CD14-positive monocyte (primary cell): ENCODE measurements around the gene GPR55. TPM values are rescaled to one million over a fixed set of nuclear protein-coding genes. Genes with fewer than 3 reads are reported as not detected.
A peak's percentile ranks its signal among the peaks of the same experiment; 100 is the strongest.

Source experiments
- DNase-seq, 3 donors: peaks; one replicate each; pipeline ENCODE4 v3.0.0-alpha.2; 2011 to 2022
- H2AFZ ChIP-seq: 2 replicates; pipeline ENCODE4 v1.6.0; 2012; ENCODE audit warnings: mild to moderate bottlenecking, low read depth, low read length, inconsistent platforms; ENCODE audit not compliant: insufficient read depth, poor library complexity, severe bottlenecking
- H3K27ac ChIP-seq, 2 donors: 1 replicate in 1 of 2; 2 replicates in 1 of 2; pipeline ENCODE4 v1.5.1; 2012 to 2013; ENCODE audit warnings: low read length in 2 of 2, control low read depth in 1 of 2, inconsistent platforms in 1 of 2, low read depth in 1 of 2, mild to moderate bottlenecking in 1 of 2
- H3K27me3 ChIP-seq, 2 donors: one replicate each; pipeline versions ENCODE4 v1.6.0 to v1.6.1; 2011 to 2013; ENCODE audit warnings: low read length in 2 of 2; ENCODE audit not compliant: control insufficient read depth in 2 of 2, insufficient read depth in 2 of 2
- H3K36me3 ChIP-seq, 2 donors: replicated peaks in 1 of 2; 1 replicate in 1 of 2; 2 replicates in 1 of 2; pipeline versions ENCODE4 v1.5.1 to v1.6.1; 2012 to 2013; ENCODE audit warnings: low read length in 2 of 2, control low read depth in 1 of 2, inconsistent platforms in 1 of 2, mild to moderate bottlenecking in 1 of 2; ENCODE audit not compliant: insufficient read depth in 2 of 2, control insufficient read depth in 1 of 2
- H3K4me1 ChIP-seq, 2 donors: 1 replicate in 1 of 2; 2 replicates in 1 of 2; pipeline versions ENCODE4 v1.5.1 to v1.6.1; 2012 to 2013; ENCODE audit warnings: low read length in 2 of 2, control low read depth in 1 of 2, inconsistent platforms in 1 of 2, mild to moderate bottlenecking in 1 of 2, moderate library complexity in 1 of 2; ENCODE audit not compliant: insufficient read depth in 2 of 2, control insufficient read depth in 1 of 2
- H3K4me2 ChIP-seq: replicated peaks from 2 replicates; pipeline ENCODE3; 2012; ENCODE audit warnings: low read length, moderate library complexity, mild to moderate bottlenecking; ENCODE audit not compliant: poor library complexity, severe bottlenecking; ENCODE audit errors: extremely low read depth
- H3K4me3 ChIP-seq, 3 experiments: fragments of 200-600 bp in 1 of 3; sonication (generic) in 1 of 3; replicated peaks in 1 of 3; 1 replicate in 2 of 3; 2 replicates in 1 of 3; pipeline ENCODE4 v1.5.1; 2011 to 2013; ENCODE audit warnings: low read length in 3 of 3, mild to moderate bottlenecking in 3 of 3, control low read depth in 2 of 3, low read depth in 2 of 3, inconsistent platforms in 1 of 3, moderate library complexity in 1 of 3
- H3K79me2 ChIP-seq: 2 replicates; pipeline ENCODE4 v1.6.0; 2012; ENCODE audit warnings: mild to moderate bottlenecking, control low read depth, inconsistent platforms, low read length, moderate library complexity; ENCODE audit not compliant: insufficient read depth
- H3K9ac ChIP-seq: 2 replicates; pipeline ENCODE4 v1.6.0; 2017; ENCODE audit warnings: low read length, mild to moderate bottlenecking; ENCODE audit not compliant: insufficient read depth, poor library complexity, severe bottlenecking
- H3K9me3 ChIP-seq, 2 donors: replicated peaks in 1 of 2; 1 replicate in 1 of 2; 2 replicates in 1 of 2; pipeline versions ENCODE4 v1.5.1 to v1.6.1; 2012 to 2013; ENCODE audit warnings: low read length in 2 of 2, control low read depth in 1 of 2; ENCODE audit not compliant: control insufficient read depth in 1 of 2, insufficient read depth in 1 of 2
- H4K20me1 ChIP-seq: 2 replicates; pipeline ENCODE4 v1.6.0; 2012; ENCODE audit warnings: mild to moderate bottlenecking, low read length, control low read depth, moderate library complexity; ENCODE audit not compliant: insufficient read depth
- H3K27ac Mint-ChIP-seq, 7 donors: one replicate each; pipeline ENCODE4 v1.8.0; 2020; ENCODE audit warnings: mild to moderate bottlenecking in 7 of 7, mixed read lengths in 7 of 7, moderate library complexity in 6 of 7, inconsistent platforms in 2 of 7
- H3K27me3 Mint-ChIP-seq, 3 donors: one replicate each; pipeline ENCODE4 v1.8.0; 2021 to 2022; ENCODE audit warnings: low read depth in 3 of 3, mild to moderate bottlenecking in 3 of 3, mixed read lengths in 3 of 3, moderate library complexity in 3 of 3, inconsistent platforms in 1 of 3
- H3K36me3 Mint-ChIP-seq, 2 donors: one replicate each; pipeline ENCODE4 v1.8.0; 2020; ENCODE audit warnings: mixed read lengths in 2 of 2, inconsistent platforms in 1 of 2, mild to moderate bottlenecking in 1 of 2
- H3K4me1 Mint-ChIP-seq: one replicate; pipeline ENCODE4 v1.8.0; 2020; ENCODE audit warnings: mild to moderate bottlenecking, mixed read lengths
- H3K4me3 Mint-ChIP-seq, 2 donors: one replicate each; pipeline ENCODE4 v1.8.0; 2020; ENCODE audit warnings: mild to moderate bottlenecking in 2 of 2, mixed read lengths in 2 of 2, moderate library complexity in 1 of 2
- H3K9me3 Mint-ChIP-seq, 7 donors: one replicate each; pipeline ENCODE4 v1.8.0; 2020 to 2022; ENCODE audit warnings: mixed read lengths in 7 of 7, mild to moderate bottlenecking in 6 of 7, moderate library complexity in 6 of 7, inconsistent platforms in 2 of 7
- WGBS: methylation state at CpG from one replicate; pipeline ENCODE4 v1.1.5; 2013; ENCODE audit warnings: missing lambda C conversion rate; ENCODE audit not compliant: insufficient coverage; 5-methylcytosine and 5-hydroxymethylcytosine counted together
- intact Hi-C, 2 donors: fragments of 100-400 bp; cut with micrococcal nuclease; formaldehyde crosslinking; loops; one replicate each; pipeline versions ENCODE4 v1.15.0 to v1.15.1; 2023
- polyA plus RNA-seq, 3 donors: library from polyadenylated mRNA; depleted of rRNA in 1 of 3; unstranded in 2 of 3; stranded (reverse) in 1 of 3; fragments of 300-500 nt in 2 of 3; fragments of >200 nt in 1 of 3; fragmentation: Illumina TruSeq in 2 of 3; gene quantifications; 1 replicate in 2 of 3; 2 replicates in 1 of 3; pipeline ENCODE4 v1.2.3, GENCODE V29; 2012 to 2021
- TF ChIP-seq, protein P1 (sequence below): fragments of 200-600 bp; IDR thresholded peaks from one replicate; pipeline ENCODE4 v1.8.0; 2022; ENCODE audit warnings: antibody characterized with exemption, mild to moderate bottlenecking

The GPR55 gene
- polyA plus RNA-seq, 3 donors: 0.11 to 0.12 TPM; not detected in 1

DNA sequence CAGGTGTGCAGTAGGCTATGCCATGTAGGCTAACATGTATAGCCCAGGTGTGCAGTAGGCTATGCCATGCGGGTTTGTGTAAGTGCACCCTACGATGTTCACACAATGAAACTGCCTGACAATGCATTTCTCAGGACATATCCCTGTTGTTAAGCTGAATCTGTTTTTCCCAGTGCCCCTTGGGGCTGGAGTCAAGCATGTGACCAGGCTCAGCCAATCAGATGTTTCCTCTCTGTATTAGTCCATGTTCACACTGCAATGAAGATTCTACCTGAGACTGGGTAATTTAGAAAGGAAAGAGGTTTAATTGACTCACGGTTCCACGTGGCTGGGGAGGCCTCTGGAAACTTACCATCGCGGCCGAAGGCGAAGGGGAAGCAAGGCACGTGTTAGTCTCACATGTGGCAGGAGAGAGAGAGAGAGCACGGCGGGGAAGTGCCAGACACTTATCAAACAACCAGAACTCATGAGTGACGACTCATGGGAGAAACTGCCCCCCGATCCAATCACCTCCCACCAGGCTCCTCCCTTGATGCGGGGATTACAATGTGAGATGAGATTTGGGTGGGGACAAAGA lies 36.1 kb downstream of the GPR55 start:
- no peaks in the 10 kb centered on the region for H3K36me3 Mint-ChIP-seq
- Histone ChIP-seq H3K4me3 (no peak overlapping the region), H2AFZ (no peak overlapping the region), H4K20me1 (no peaks in the 10 kb centered on the region), H3K27ac (no peak overlapping the region), H3K27me3 (no peaks in the 10 kb centered on the region), H3K79me2 (no peaks in the 10 kb centered on the region), H3K36me3 (no peaks in the 10 kb centered on the region), H3K4me1 (peaks cover 3 to 4% of the 10 kb centered on the region in 2 donors), H3K9me3 (peaks cover 0 to 8% of the 10 kb centered on the region in 2 donors), H3K9ac (no peak overlapping the region), H3K4me2 (no peak overlapping the region)
- no peak overlapping the region for H3K4me3 Mint-ChIP-seq
- peaks cover 4 to 13% (median 9%) of the 10 kb centered on the region in 7 donors for H3K9me3 Mint-ChIP-seq
- TF ChIP-seq, protein P1, sequence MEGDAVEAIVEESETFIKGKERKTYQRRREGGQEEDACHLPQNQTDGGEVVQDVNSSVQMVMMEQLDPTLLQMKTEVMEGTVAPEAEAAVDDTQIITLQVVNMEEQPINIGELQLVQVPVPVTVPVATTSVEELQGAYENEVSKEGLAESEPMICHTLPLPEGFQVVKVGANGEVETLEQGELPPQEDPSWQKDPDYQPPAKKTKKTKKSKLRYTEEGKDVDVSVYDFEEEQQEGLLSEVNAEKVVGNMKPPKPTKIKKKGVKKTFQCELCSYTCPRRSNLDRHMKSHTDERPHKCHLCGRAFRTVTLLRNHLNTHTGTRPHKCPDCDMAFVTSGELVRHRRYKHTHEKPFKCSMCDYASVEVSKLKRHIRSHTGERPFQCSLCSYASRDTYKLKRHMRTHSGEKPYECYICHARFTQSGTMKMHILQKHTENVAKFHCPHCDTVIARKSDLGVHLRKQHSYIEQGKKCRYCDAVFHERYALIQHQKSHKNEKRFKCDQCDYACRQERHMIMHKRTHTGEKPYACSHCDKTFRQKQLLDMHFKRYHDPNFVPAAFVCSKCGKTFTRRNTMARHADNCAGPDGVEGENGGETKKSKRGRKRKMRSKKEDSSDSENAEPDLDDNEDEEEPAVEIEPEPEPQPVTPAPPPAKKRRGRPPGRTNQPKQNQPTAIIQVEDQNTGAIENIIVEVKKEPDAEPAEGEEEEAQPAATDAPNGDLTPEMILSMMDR: no peak
- WGBS: 90% methylated on average over 5 of the region's 14 CpGs
- intact Hi-C loops: no loop called here
- peaks cover 1 to 3% (median 2%) of the 10 kb centered on the region in 3 donors for H3K27me3 Mint-ChIP-seq
- DNase-seq: no peak
- H3K27ac Mint-ChIP-seq: peak overlapping the region in 1 of 7 donors; percentile 36
- peaks cover 18% of the 10 kb centered on the region for H3K4me1 Mint-ChIP-seq

DNA sequence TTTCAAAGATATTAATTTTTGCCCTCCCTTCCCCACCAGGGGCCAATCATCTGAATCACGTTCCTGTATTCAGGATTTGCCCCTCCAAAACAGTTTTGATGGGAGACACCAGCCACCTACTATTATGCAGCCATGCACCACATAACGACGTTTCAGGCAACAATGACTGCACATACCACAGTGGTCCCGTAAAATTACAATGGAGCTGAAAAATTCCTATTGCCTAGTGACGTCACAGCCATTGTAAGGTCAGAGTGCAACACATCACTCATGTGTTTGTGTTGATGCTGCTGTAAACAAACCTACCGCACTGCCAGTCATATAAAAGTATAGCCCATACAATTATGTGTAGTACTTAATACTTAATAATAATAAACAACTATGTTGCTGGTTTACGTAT lies 37.7 kb downstream of the GPR55 start:
- Histone ChIP-seq H3K4me1 (no peaks in the 10 kb centered on the region), H3K9ac (no peak overlapping the region), H3K4me3 (no peak overlapping the region), H3K27ac (no peak overlapping the region), H3K9me3 (peaks cover 0 to 8% of the 10 kb centered on the region in 2 donors), H2AFZ (no peak overlapping the region), H3K4me2 (no peak overlapping the region), H3K79me2 (no peaks in the 10 kb centered on the region), H4K20me1 (no peaks in the 10 kb centered on the region), H3K36me3 (no peaks in the 10 kb centered on the region), H3K27me3 (no peaks in the 10 kb centered on the region)
- intact Hi-C loops: no loop called here
- TF ChIP-seq, protein P1: no peak
- DNase-seq: no peak
- Mint-ChIP-seq H3K4me1 (peaks cover 9% of the 10 kb centered on the region), H3K9me3 (peaks cover 3 to 10% (median 7%) of the 10 kb centered on the region in 7 donors), H3K27me3 (peaks cover 1 to 3% (median 2%) of the 10 kb centered on the region in 3 donors), H3K36me3 (no peaks in the 10 kb centered on the region), H3K4me3 (no peak overlapping the region), H3K27ac (no peak overlapping the region)
- 97% methylated on average over 5 of the region's 7 CpGs for WGBS
